Activated CD4-positive, alpha-beta T cell treated with anti-CD3 and anti-CD28 coated beads, Interleukin-2, amount 10 ng/mL, durations not matched to agents 24 days and 14 days (primary cell): ENCODE measurements around the gene VPREB3. TPM values are rescaled to one million over a fixed set of nuclear protein-coding genes. Genes with fewer than 3 reads are reported as not detected.

ENCODE experiments used
- DNase-seq: peaks from one replicate; pipeline ENCODE4 v3.0.0; 2022
- H3K27ac Mint-ChIP-seq: one replicate; pipeline ENCODE4 v1.8.0; 2022; ENCODE audit warnings: mild to moderate bottlenecking, mixed read lengths
- H3K27me3 Mint-ChIP-seq: one replicate; pipeline ENCODE4 v1.8.0; 2022; ENCODE audit warnings: mixed read lengths
- H3K36me3 Mint-ChIP-seq: one replicate; pipeline ENCODE4 v1.8.0; 2022; ENCODE audit warnings: low read depth, mild to moderate bottlenecking, mixed read lengths
- H3K4me1 Mint-ChIP-seq: one replicate; pipeline ENCODE4 v1.8.0; 2021; ENCODE audit warnings: mixed read lengths
- H3K4me3 Mint-ChIP-seq: one replicate; pipeline ENCODE4 v1.8.0; 2022; ENCODE audit warnings: mild to moderate bottlenecking, moderate library complexity, mixed read lengths
- H3K9me3 Mint-ChIP-seq: one replicate; pipeline ENCODE4 v1.8.0; 2021; ENCODE audit warnings: mixed read lengths
- intact Hi-C: fragments of 100-400 bp; cut with micrococcal nuclease; formaldehyde crosslinking; loops from one replicate; pipeline ENCODE4 v1.15.1; 2023
- total RNA-seq: library from RNA; stranded (reverse); gene quantifications from 2 replicates; pipeline ENCODE4 v1.2.3, GENCODE V29; 2022

VPREB3 gene
- not detected in 2 replicates for total RNA-seq

GRCh38 chr22:23754220-23754919 is at the start of gene VPREB3:
Gene VPREB3 (minus strand): TSS chr22:23754425. CDS start chr22:23754363, 62 bp downstream.
- DNase-seq: no peak
- intact Hi-C loops: loop anchor here (5.0 kb wide), 1 partner anchor 47 kb away; no protein-coding TSS in a partner anchor
- Mint-ChIP-seq H3K9me3 (no peaks in the 10 kb centered on the region), H3K27me3 (peaks cover 6% of the 10 kb centered on the region), H3K4me3 (no peak within 1 kb of the TSS), H3K36me3 (no peaks in the 10 kb centered on the region), H3K4me1 (peaks cover 15% of the 10 kb centered on the region), H3K27ac (no peak within 1 kb of the TSS)

- DNase-seq: no peak
- Mint-ChIP-seq H3K9me3 (no peaks in the 10 kb centered on the region), H3K4me1 (no peaks in the 10 kb centered on the region), H3K27ac (no peak overlapping the region), H3K36me3 (peaks cover 61% of the 10 kb centered on the region), H3K4me3 (no peak overlapping the region), H3K27me3 (no peaks in the 10 kb centered on the region)
- intact Hi-C loops: no loop called here
Measured at GRCh38 chr22:23803001-23803819, 49.0 kb upstream of the VPREB3 start.

- Mint-ChIP-seq H3K4me3 (no peak overlapping the region), H3K27ac (no peak overlapping the region), H3K9me3 (no peaks in the 10 kb centered on the region), H3K36me3 (peaks cover 62% of the 10 kb centered on the region), H3K4me1 (no peaks in the 10 kb centered on the region), H3K27me3 (no peaks in the 10 kb centered on the region)
- intact Hi-C loops: no loop called here
- no peak for DNase-seq
Measured at GRCh38 chr22:23801886-23802377, 47.7 kb upstream of the VPREB3 start.

GRCh38 chr22:23801238-23801821 is 47.1 kb upstream of the VPREB3 start:
- Mint-ChIP-seq H3K27ac (peak overlapping the region; percentile 35), H3K4me1 (no peaks in the 10 kb centered on the region), H3K9me3 (no peaks in the 10 kb centered on the region), H3K36me3 (peaks cover 64% of the 10 kb centered on the region), H3K4me3 (no peak overlapping the region), H3K27me3 (no peaks in the 10 kb centered on the region)
- intact Hi-C loops: no loop called here
- DNase-seq: no peak

- intact Hi-C loops: no loop called here
- DNase-seq: no peak
- no peaks in the 10 kb centered on the region for H3K27me3 Mint-ChIP-seq
- H3K36me3 Mint-ChIP-seq: peaks cover 62% of the 10 kb centered on the region
- no peak overlapping the region for H3K4me3 Mint-ChIP-seq
- peak overlapping the region; percentile 35 for H3K27ac Mint-ChIP-seq
- no peaks in the 10 kb centered on the region for H3K9me3 Mint-ChIP-seq
- H3K4me1 Mint-ChIP-seq: no peaks in the 10 kb centered on the region
Measured at GRCh38 chr22:23800297-23801237, 46.3 kb upstream of the VPREB3 start.

- H3K36me3 Mint-ChIP-seq: peaks cover 52% of the 10 kb centered on the region
- peaks cover 9% of the 10 kb centered on the region for H3K4me1 Mint-ChIP-seq
- DNase-seq: no peak
- H3K27ac Mint-ChIP-seq: no peak overlapping the region
- no peaks in the 10 kb centered on the region for H3K9me3 Mint-ChIP-seq
- no peak overlapping the region for H3K4me3 Mint-ChIP-seq
- H3K27me3 Mint-ChIP-seq: no peaks in the 10 kb centered on the region
- intact Hi-C loops: no loop called here
Measured at GRCh38 chr22:23796461-23796860, 42.2 kb upstream of the VPREB3 start.

- Mint-ChIP-seq H3K27me3 (no peaks in the 10 kb centered on the region), H3K9me3 (no peaks in the 10 kb centered on the region), H3K36me3 (peaks cover 41% of the 10 kb centered on the region), H3K27ac (no peak overlapping the region), H3K4me3 (no peak overlapping the region), H3K4me1 (peaks cover 17% of the 10 kb centered on the region)
- intact Hi-C loops: no loop called here
- DNase-seq: no peak
Measured at GRCh38 chr22:23793326-23793725, 39.1 kb upstream of the VPREB3 start.

GRCh38 chr22:23791738-23792645 is 37.8 kb upstream of the VPREB3 start:
- H3K9me3 Mint-ChIP-seq: no peaks in the 10 kb centered on the region
- H3K27me3 Mint-ChIP-seq: no peaks in the 10 kb centered on the region
- intact Hi-C loops: no loop called here
- no peak overlapping the region for H3K4me3 Mint-ChIP-seq
- H3K36me3 Mint-ChIP-seq: peaks cover 35% of the 10 kb centered on the region
- no peak for DNase-seq
- H3K27ac Mint-ChIP-seq: no peak overlapping the region
- H3K4me1 Mint-ChIP-seq: peaks cover 23% of the 10 kb centered on the region

- Mint-ChIP-seq H3K36me3 (peaks cover 27% of the 10 kb centered on the region), H3K4me3 (no peak overlapping the region), H3K27ac (no peak overlapping the region), H3K4me1 (peaks cover 29% of the 10 kb centered on the region), H3K27me3 (no peaks in the 10 kb centered on the region), H3K9me3 (no peaks in the 10 kb centered on the region)
- DNase-seq: no peak
- intact Hi-C loops: no loop called here
Measured at GRCh38 chr22:23790819-23791737, 36.9 kb upstream of the VPREB3 start.

GRCh38 chr22:23789638-23790037 is 35.4 kb upstream of the VPREB3 start:
- Mint-ChIP-seq H3K9me3 (no peaks in the 10 kb centered on the region), H3K4me3 (no peak overlapping the region), H3K4me1 (peaks cover 32% of the 10 kb centered on the region), H3K27me3 (no peaks in the 10 kb centered on the region), H3K36me3 (peaks cover 18% of the 10 kb centered on the region), H3K27ac (no peak overlapping the region)
- DNase-seq: no peak
- intact Hi-C loops: no loop called here

GRCh38 chr22:23789121-23789520 is 34.9 kb upstream of the VPREB3 start:
- intact Hi-C loops: no loop called here
- Mint-ChIP-seq H3K9me3 (no peaks in the 10 kb centered on the region), H3K36me3 (peaks cover 18% of the 10 kb centered on the region), H3K4me3 (no peak overlapping the region), H3K27me3 (no peaks in the 10 kb centered on the region), H3K4me1 (peaks cover 36% of the 10 kb centered on the region), H3K27ac (no peak overlapping the region)
- no peak for DNase-seq

- Mint-ChIP-seq H3K27ac (peak overlapping the region; percentile 86), H3K4me1 (peaks cover 35% of the 10 kb centered on the region), H3K27me3 (no peaks in the 10 kb centered on the region), H3K9me3 (no peaks in the 10 kb centered on the region), H3K36me3 (peaks cover 14% of the 10 kb centered on the region), H3K4me3 (peak overlapping the region; percentile 88)
- intact Hi-C loops: loop anchor here (1.0 to 2.0 kb wide), 5 partner anchors 21 to 126 kb away; partner anchors contain the start of genes CHCHD10, DERL3 and MIF
- DNase-seq: no peak
Measured at GRCh38 chr22:23787910-23788309, 33.7 kb upstream of the VPREB3 start.
